ENCODE data around the gene CCDC57. TPM values are rescaled to one million over a fixed set of nuclear protein-coding genes. Genes with fewer than 3 reads are reported as not detected.

The CCDC57 gene
- total RNA-seq, 2 experiments from 2014 or later: 56.6 to 64.2 TPM

- intact Hi-C loops (cut with micrococcal nuclease): no loop called here
- no peak for TF ChIP-seq CTCF (IDR thresholded peaks at IDR 0.05)
- peaks cover 26% of the 10 kb centered on the region for H3K36me3 Mint-ChIP-seq (ENCODE audit: low read depth)
- ChIA-PET CTCF (interaction anchor here (1.3 to 2.5 kb wide), 4 partner anchors 9 to 83 kb away, joined by 3 to 9 read pairs (median 6); partner anchors contain the start of gene CD7), POLR2A (interaction anchor here (0.8 to 2.2 kb wide), 2 partner anchors 21 to 34 kb away, joined by 3 to 9 read pairs; no protein-coding TSS in a partner anchor)
- ATAC-seq: no peak
- H3K27me3 Mint-ChIP-seq: no peaks in the 10 kb centered on the region
- DNase-seq: no peak
- H3K27ac Mint-ChIP-seq: no peak overlapping the region
- H3K4me3 Mint-ChIP-seq: no peak overlapping the region
- H3K4me1 Mint-ChIP-seq (ENCODE audit: low read depth): peaks cover 29% of the 10 kb centered on the region
- no peaks in the 10 kb centered on the region for H3K9me3 Mint-ChIP-seq
These were observed 21.8 kb upstream of the CCDC57 start for GRCh38 chr17:82234211-82235055.

- POLR2A ChIA-PET: interaction anchor here (0.6 kb wide), 1 partner anchor 204 kb away, joined by 3 read pairs; no protein-coding TSS in a partner anchor
- Mint-ChIP-seq H3K9me3 (no peaks in the 10 kb centered on the region), H3K27me3 (no peaks in the 10 kb centered on the region), H3K36me3 (ENCODE audit: low read depth) (peaks cover 22% of the 10 kb centered on the region), H3K27ac (no peak overlapping the region), H3K4me1 (ENCODE audit: low read depth) (peaks cover 17% of the 10 kb centered on the region), H3K4me3 (no peak overlapping the region)
- ATAC-seq: no peak
- intact Hi-C loops (cut with micrococcal nuclease): no loop called here
- TF ChIP-seq CTCF (IDR thresholded peaks at IDR 0.05): no peak
- CTCF ChIA-PET: interaction anchor here (1.3 to 1.5 kb wide), 2 partner anchors 10 to 27 kb away, joined by 3 to 4 read pairs; no protein-coding TSS in a partner anchor
- no peak for DNase-seq
These were observed 20.5 kb upstream of the CCDC57 start for GRCh38 chr17:82232876-82233785.

- POLR2A ChIA-PET: no interaction called here
- peaks cover 18% of the 10 kb centered on the region for H3K36me3 Mint-ChIP-seq (ENCODE audit: low read depth)
These were observed 19.7 kb upstream of the CCDC57 start for GRCh38 chr17:82232322-82232820.

More at GRCh38 chr17:82232322-82232820, 19.7 kb upstream of the CCDC57 start:
- intact Hi-C loops (cut with micrococcal nuclease): no loop called here
- DNase-seq (no peak), ATAC-seq (no peak)
- H3K9me3 Mint-ChIP-seq: no peaks in the 10 kb centered on the region
- TF ChIP-seq CTCF (IDR thresholded peaks at IDR 0.05): no peak
- no peak overlapping the region for H3K27ac Mint-ChIP-seq
- CTCF ChIA-PET: interaction anchor here (1.2 kb wide), 1 partner anchor 12 kb away, joined by 3 read pairs; no protein-coding TSS in a partner anchor
- no peaks in the 10 kb centered on the region for H3K27me3 Mint-ChIP-seq
- no peak overlapping the region for H3K4me3 Mint-ChIP-seq
- peaks cover 13% of the 10 kb centered on the region for H3K4me1 Mint-ChIP-seq (ENCODE audit: low read depth)

Measured in activated CD8-positive, alpha-beta T cell treated with anti-CD3 and anti-CD28 coated beads for 36 hours (primary cell).